ENCODE data around the gene DESI1.

DNA sequence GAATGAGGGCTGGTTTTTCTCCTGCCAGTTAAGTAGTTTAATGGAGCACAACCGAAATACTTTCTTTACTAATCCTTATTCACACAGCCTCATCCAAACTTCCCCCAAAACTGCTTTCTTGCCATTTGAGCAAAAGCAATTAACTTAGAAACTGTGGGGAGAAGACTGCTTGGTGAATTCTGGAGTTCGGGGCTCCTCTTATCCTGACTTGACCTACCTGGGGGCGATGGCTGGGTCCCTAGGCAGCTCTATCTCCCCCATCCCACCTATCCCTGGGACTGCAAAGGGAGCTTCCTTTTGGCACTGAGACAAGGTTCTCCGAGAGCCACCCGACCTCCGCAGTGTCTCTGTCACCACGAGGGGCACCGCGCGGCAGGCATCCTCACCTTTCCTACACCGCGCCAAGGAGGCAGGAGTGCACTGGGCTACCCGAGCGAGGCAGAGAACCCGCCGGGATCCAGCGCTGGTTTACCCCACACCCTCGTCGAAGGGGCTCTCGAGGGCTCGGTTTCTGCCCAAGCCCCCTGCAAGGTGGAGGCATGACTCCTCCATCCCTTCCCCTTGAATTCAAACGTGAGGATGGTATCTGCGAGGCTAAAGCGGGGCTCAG is 759 bp downstream of the DESI1 start:
- TF ChIP-seq EZH2 (IDR thresholded peaks at IDR 0.05): no peak
- TF ChIP-seq, protein P1, sequence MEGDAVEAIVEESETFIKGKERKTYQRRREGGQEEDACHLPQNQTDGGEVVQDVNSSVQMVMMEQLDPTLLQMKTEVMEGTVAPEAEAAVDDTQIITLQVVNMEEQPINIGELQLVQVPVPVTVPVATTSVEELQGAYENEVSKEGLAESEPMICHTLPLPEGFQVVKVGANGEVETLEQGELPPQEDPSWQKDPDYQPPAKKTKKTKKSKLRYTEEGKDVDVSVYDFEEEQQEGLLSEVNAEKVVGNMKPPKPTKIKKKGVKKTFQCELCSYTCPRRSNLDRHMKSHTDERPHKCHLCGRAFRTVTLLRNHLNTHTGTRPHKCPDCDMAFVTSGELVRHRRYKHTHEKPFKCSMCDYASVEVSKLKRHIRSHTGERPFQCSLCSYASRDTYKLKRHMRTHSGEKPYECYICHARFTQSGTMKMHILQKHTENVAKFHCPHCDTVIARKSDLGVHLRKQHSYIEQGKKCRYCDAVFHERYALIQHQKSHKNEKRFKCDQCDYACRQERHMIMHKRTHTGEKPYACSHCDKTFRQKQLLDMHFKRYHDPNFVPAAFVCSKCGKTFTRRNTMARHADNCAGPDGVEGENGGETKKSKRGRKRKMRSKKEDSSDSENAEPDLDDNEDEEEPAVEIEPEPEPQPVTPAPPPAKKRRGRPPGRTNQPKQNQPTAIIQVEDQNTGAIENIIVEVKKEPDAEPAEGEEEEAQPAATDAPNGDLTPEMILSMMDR (IDR thresholded peaks at IDR 0.05): no peak
- TF ChIP-seq EZH2phosphoT487 (IDR thresholded peaks at IDR 0.05): no peak
